ENCODE measurements around the gene LTB4R. TPM values are rescaled to one million over a fixed set of nuclear protein-coding genes. Genes with fewer than 3 reads are reported as not detected.

LTB4R gene
- total RNA-seq, 1 experiment from 2014 or later = 9.4 TPM

- H3K27ac Mint-ChIP-seq = no peak overlapping the region
- H3K27me3 Mint-ChIP-seq (ENCODE audit: low read depth) = peaks cover 68% of the 10 kb centered on the region
- no peak for DNase-seq (ENCODE audit: low spot score)
- H3K36me3 Mint-ChIP-seq = no peaks in the 10 kb centered on the region
- TF ChIP-seq SP1 (CRISPR knock-in tag; conservative IDR thresholded peaks at IDR 0.05) = no peak
- no peak for TF ChIP-seq CDX4 (CRISPR knock-in tag; IDR thresholded peaks at IDR 0.05; ENCODE audit: borderline replicate concordance)
- TF ChIP-seq NFYB (CRISPR knock-in tag; conservative IDR thresholded peaks at IDR 0.05; ENCODE audit: low read depth) = no peak
- no peak for TF ChIP-seq OVOL2 (CRISPR knock-in tag; IDR thresholded peaks at IDR 0.05; ENCODE audit: borderline replicate concordance)
- no peak for TF ChIP-seq FOXJ3 (CRISPR knock-in tag; IDR thresholded peaks at IDR 0.05; ENCODE audit: borderline replicate concordance)
- H3K4me3 Mint-ChIP-seq = no peak overlapping the region
- H3K9me3 Mint-ChIP-seq = no peaks in the 10 kb centered on the region
- no peak for ATAC-seq
- ChIA-PET CTCF (interaction anchor here (0.7 to 8.2 kb wide), 3 partner anchors 9 to 71 kb away, joined by 3 to 63 read pairs (median 7); partner anchors contain the start of genes CBLN3 and KHNYN), POLR2A (interaction anchor here (0.6 kb wide), 1 partner anchor 23 kb away, joined by 3 read pairs; no protein-coding TSS in a partner anchor)
- peaks cover 3% of the 10 kb centered on the region for H3K4me1 Mint-ChIP-seq
These were observed 49.0 kb downstream of the LTB4R start for GRCh38 chr14:24360281-24360680.

- ChIA-PET CTCF (interaction anchor here (0.9 to 8.2 kb wide), 5 partner anchors 10 to 75 kb away, joined by 3 to 63 read pairs (median 7); partner anchors contain the start of genes CBLN3 and KHNYN), POLR2A (no interaction called here)
- DNase-seq (ENCODE audit: low spot score) (no peak), ATAC-seq (no peak)
- Mint-ChIP-seq H3K4me3 (no peak overlapping the region), H3K36me3 (no peaks in the 10 kb centered on the region), H3K9me3 (no peaks in the 10 kb centered on the region), H3K4me1 (peaks cover 10% of the 10 kb centered on the region), H3K27ac (no peak overlapping the region), H3K27me3 (ENCODE audit: low read depth) (peaks cover 65% of the 10 kb centered on the region)
- TF ChIP-seq KAT7 (CRISPR knock-in tag; IDR thresholded peaks at IDR 0.05; ENCODE audit: borderline replicate concordance) (no peak), PRDM15 (CRISPR knock-in tag; IDR thresholded peaks at IDR 0.05) (no peak), TCF7 (CRISPR knock-in tag; IDR thresholded peaks at IDR 0.05; ENCODE audit: low read depth) (no peak), USF2 (CRISPR knock-in tag; IDR thresholded peaks at IDR 0.05) (no peak), ZNF121 (CRISPR knock-in tag; IDR thresholded peaks at IDR 0.05) (no peak), SOX15 (CRISPR knock-in tag; IDR thresholded peaks at IDR 0.05) (no peak), SMAD4 (CRISPR knock-in tag; IDR thresholded peaks at IDR 0.05) (no peak), ZNF423 (CRISPR knock-in tag; IDR thresholded peaks at IDR 0.05) (no peak), NFYB (CRISPR knock-in tag; conservative IDR thresholded peaks at IDR 0.05; ENCODE audit: low read depth) (no peak), EMX1 (CRISPR knock-in tag; IDR thresholded peaks at IDR 0.05) (no peak), ZNF396 (CRISPR knock-in tag; IDR thresholded peaks at IDR 0.05; ENCODE audit: borderline replicate concordance) (no peak)
These were observed 50.0 kb downstream of the LTB4R start for GRCh38 chr14:24361326-24361725.

- ATAC-seq (no peak), DNase-seq (ENCODE audit: low spot score) (no peak)
- Mint-ChIP-seq H3K4me3 (no peak overlapping the region), H3K27me3 (ENCODE audit: low read depth) (peaks cover 60% of the 10 kb centered on the region), H3K4me1 (peaks cover 10% of the 10 kb centered on the region), H3K36me3 (no peaks in the 10 kb centered on the region), H3K27ac (no peak overlapping the region), H3K9me3 (no peaks in the 10 kb centered on the region)
- CTCF ChIA-PET = interaction anchor here (0.8 to 8.2 kb wide), 7 partner anchors 9 to 74 kb away, joined by 3 to 63 read pairs (median 5); partner anchors contain the start of genes CBLN3 and KHNYN
- POLR2A ChIA-PET = no interaction called here
- TF ChIP-seq ZNF138 (CRISPR knock-in tag; conservative IDR thresholded peaks at IDR 0.05) (no peak), SMAD3 (CRISPR knock-in tag; IDR thresholded peaks at IDR 0.05; ENCODE audit: borderline replicate concordance) (no peak), STAT6 (CRISPR knock-in tag; conservative IDR thresholded peaks at IDR 0.05; ENCODE audit: low read depth) (no peak), SOX15 (CRISPR knock-in tag; IDR thresholded peaks at IDR 0.05) (no peak), E2F4 (CRISPR knock-in tag; IDR thresholded peaks at IDR 0.05; ENCODE audit: borderline replicate concordance, low read depth) (no peak), RORB (CRISPR knock-in tag; IDR thresholded peaks at IDR 0.05) (no peak), ZNF121 (CRISPR knock-in tag; IDR thresholded peaks at IDR 0.05) (no peak), CREB1 (CRISPR knock-in tag; IDR thresholded peaks at IDR 0.05) (no peak)
These were observed 51.1 kb downstream of the LTB4R start for GRCh38 chr14:24362241-24362960.

Data from WTC11 (cell line).